ENCODE data around the gene H6PD.

H6PD gene

GRCh38 chr1:9242338-9242969 is 7.9 kb downstream of the H6PD start:
- DNase-seq: no peak

GRCh38 chr1:9243066-9243739 is 8.6 kb downstream of the H6PD start:
- no peak for DNase-seq

- no peak for DNase-seq
Observed at GRCh38 chr1:9244501-9245229, 10.1 kb downstream of the H6PD start.

GRCh38 chr1:9245230-9245619 is 10.7 kb downstream of the H6PD start:
- no peak for DNase-seq

GRCh38 chr1:9245661-9246060 is 11.1 kb downstream of the H6PD start:
- DNase-seq: no peak

- DNase-seq: no peak
Observed at GRCh38 chr1:9246215-9246614, 11.6 kb downstream of the H6PD start.

- DNase-seq: no peak
Observed at GRCh38 chr1:9246841-9247785, 12.5 kb downstream of the H6PD start.

- DNase-seq: no peak
Observed at GRCh38 chr1:9247894-9248293, 13.3 kb downstream of the H6PD start.

GRCh38 chr1:9248341-9249262 is 14.0 kb downstream of the H6PD start:
- no peak for DNase-seq

- no peak for DNase-seq
Observed at GRCh38 chr1:9249263-9249533, 14.6 kb downstream of the H6PD start.

GRCh38 chr1:9249534-9250410 is 15.2 kb downstream of the H6PD start:
- DNase-seq: no peak

GRCh38 chr1:9250411-9251381 is 16.1 kb downstream of the H6PD start:
- DNase-seq: no peak

GRCh38 chr1:9251501-9251900 is 16.9 kb downstream of the H6PD start:
- no peak for DNase-seq

- no peak for DNase-seq
Observed at GRCh38 chr1:9253004-9253403, 18.4 kb downstream of the H6PD start.

- no peak for DNase-seq
Observed at GRCh38 chr1:9253453-9254105, 19.0 kb downstream of the H6PD start.

- DNase-seq: no peak
Observed at GRCh38 chr1:9256332-9256731, 21.8 kb downstream of the H6PD start.

GRCh38 chr1:9257851-9258250 is 23.3 kb downstream of the H6PD start:
- DNase-seq: no peak

GRCh38 chr1:9258629-9259028 is 24.1 kb downstream of the H6PD start:
- no peak for DNase-seq

GRCh38 chr1:9260059-9260766 is 25.6 kb downstream of the H6PD start:
- no peak for DNase-seq
